ENCODE measurements around the gene LIM2.
"Not testable (repeated sequence)": the region's sequence is repeated elsewhere in the genome, so short reads cannot be mapped to it uniquely, and the experiment has no call there.

The LIM2 gene, protein sequence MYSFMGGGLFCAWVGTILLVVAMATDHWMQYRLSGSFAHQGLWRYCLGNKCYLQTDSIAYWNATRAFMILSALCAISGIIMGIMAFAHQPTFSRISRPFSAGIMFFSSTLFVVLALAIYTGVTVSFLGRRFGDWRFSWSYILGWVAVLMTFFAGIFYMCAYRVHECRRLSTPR

DNA sequence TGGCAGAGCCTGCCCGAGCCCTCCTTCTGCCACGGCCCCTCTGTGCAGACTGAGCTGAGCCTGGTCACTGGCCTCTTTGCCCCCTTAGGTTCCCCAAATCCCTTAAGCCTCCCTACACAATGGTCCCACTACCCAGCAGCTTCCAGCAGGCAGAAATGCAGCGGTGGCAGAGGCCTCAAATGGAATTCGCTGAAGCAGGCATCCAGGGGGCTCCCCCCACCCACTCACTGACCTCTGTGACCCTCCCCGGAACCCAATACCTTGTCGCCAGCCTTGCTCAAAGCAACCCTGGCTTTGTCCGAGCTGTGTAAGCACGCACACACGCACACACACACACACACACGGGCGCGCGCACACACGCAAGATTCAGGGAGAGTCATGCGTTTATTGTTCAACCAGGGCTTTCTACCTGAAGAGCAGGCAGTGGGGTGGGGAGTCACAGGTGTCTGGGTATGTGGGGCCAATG is at the start of gene LIM2:
Gene LIM2 (minus strand): TSS at position 51 of the 466 bp plus-strand sequence. CDS start 531 bp downstream, outside the sequence.
- no peak for DNase-seq (ENCODE audit: low read depth in 4 of 4, low spot score in 1 of 4)

DNA sequence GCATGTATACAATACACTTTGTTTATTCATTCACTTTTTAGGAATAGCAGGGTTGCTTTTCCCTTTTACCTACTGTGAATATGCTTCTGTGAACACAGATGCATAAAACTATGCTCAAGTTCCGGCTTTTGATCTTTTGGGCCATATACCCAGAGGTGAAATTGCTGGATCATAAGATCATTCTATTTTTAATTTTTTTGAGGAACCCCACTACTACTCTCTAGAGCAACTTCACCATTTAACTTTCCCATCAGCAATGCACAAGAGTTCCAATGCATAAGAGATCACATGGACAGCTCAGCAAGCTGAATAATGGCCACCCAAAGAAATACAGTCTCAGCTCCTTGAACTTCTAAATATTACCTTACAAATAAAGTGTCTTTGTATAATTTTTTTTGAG is 46.7 kb upstream of the LIM2 start:
- no peak for DNase-seq (ENCODE audit: low read depth in 4 of 4, low spot score in 1 of 4)

DNA sequence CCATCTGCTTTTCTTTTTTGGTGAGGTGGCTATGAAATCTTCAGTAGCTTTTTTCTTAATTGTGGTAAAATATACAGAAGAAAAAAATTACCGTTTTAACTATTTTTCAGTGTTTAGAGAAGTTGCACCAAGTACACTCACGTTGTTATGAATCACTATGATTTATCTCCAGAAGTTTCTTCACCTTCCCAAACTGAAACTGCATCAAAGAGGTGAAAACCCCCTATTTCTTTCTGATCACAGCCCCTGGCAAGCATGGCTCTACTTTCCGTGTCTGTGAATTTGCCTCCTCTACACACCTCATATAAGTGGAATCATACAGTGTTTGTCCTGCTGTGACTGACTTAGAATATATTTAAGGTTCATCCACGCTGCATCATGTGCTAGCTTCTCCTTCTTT is 45.3 kb upstream of the LIM2 start:
- no peak for DNase-seq (ENCODE audit: low read depth in 4 of 4, low spot score in 1 of 4)

DNA sequence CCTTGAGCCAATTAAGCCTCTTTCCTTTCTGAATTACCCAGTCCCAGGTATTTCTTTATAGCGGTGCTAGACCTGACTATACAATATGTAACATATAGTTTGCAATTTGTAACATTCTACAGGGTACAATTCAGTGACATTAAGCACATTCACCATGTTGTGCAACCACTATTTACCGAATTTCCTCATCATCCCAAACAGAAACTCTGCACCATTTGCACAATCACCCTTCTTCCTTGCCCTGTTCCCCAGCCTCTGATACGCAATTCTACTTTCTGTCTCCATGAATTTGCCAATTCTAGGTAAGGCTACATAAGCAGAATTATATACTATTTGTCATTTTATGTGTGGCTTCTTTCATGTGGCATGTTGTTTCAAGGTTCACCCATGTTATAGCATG is 43.4 kb upstream of the LIM2 start:
- DNase-seq (ENCODE audit: low read depth in 4 of 4, low spot score in 1 of 4): no peak

DNA sequence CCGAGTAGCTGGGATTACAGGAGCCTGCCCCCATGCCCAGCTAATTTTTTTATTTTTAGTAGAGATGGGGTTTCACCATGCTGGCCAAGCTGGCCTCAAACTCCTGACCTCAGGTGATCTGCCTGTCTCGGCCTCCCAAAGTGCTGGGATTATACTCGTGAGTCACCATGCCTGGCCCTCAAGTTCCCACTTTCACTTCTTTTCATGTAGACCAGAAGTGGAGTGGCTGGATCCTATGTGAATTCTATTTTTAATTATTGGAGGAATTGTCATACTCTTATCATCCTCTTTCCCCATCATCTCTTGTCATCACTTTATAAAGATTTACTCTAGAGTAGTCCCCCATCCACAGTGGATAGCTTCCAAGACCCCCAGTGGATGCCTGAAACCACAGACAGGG is 42.4 kb upstream of the LIM2 start:
- no peak for DNase-seq (ENCODE audit: low read depth in 4 of 4, low spot score in 1 of 4)

DNA sequence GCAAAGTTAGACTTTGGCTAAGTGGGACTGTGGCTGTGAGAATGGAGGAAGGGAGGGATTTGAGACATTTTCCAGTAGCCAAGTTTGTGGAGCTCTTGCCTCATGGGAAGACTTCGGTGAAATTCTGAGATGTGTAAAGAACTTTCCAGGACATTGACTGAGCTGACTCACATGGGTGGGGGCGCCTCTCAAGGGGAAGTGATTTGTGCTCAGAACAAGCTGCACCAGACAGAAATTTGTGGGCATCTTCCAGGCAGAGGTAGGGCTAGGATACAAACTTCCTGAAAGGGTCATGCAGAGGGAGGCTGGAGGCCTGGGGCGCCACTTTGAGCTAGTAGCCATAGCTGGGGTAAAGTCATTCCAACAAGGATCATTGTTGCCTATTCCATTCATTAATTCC is 39.4 kb upstream of the LIM2 start:
- no peak for DNase-seq (ENCODE audit: low read depth in 4 of 4, low spot score in 1 of 4)

DNA sequence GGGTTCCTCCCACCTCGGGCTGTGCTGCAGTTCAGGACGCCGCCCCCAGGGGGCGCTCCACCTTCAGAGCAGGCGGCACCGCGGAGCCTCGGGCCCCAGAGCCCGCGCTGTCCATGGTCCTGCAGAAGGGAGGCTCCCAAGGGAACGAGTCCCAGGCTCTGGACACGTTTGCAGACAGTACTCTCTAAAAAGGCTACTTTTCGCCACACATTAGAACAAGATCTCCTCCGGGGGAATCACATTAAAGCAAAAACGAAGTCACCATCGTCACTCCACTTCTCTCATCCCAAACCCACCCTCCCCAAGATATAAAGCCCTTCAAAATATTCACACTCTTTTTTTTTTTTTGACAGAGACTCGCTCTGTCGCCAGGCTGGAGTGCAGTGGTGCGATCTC is 34.3 kb upstream of the LIM2 start:
- DNase-seq (ENCODE audit: low read depth in 4 of 4, low spot score in 1 of 4): peak; percentile 83 to 94 (median 86)

DNA sequence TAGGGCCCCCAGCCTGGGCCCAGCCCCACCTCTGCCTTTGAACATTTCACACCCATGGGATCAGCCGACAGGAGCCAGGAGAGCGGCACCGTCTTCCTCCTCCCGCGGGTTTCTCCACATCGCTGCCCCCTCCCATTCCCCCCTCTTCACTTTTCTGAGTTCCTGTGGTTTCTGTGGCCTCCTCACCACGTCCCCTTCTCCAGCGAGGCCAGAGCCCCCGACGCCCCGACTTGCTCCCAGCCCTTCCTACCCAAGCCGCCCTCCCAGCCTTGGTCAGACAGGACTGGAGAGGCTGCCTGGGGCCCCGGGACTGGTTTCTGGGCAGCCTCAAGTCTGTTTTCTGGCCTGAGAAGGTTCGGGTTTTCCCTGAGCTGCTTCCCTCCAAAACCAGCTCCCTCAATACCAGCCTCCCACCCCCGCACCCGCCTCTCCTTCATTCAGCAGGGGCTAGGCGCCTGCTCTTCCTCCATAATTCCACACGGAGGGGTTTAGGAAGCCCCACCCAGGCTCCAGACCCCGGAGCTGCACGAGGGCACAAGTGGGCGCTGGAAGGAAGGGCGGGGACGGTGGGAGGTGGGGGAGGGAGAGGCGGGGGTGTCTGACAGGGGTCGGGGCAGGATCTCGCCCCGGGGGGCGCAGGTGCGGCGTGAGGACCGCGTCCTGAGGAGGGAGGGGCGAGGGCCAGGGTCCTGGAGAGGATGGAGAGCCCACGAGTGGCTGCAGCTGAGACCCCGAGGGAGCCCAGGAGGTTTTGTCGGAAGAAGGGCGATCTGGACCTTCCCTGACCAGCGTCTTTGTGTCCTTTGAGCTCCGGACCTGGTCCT is 33.7 kb upstream of the LIM2 start:
- DNase-seq (ENCODE audit: low read depth in 4 of 4, low spot score in 1 of 4): no peak

DNA sequence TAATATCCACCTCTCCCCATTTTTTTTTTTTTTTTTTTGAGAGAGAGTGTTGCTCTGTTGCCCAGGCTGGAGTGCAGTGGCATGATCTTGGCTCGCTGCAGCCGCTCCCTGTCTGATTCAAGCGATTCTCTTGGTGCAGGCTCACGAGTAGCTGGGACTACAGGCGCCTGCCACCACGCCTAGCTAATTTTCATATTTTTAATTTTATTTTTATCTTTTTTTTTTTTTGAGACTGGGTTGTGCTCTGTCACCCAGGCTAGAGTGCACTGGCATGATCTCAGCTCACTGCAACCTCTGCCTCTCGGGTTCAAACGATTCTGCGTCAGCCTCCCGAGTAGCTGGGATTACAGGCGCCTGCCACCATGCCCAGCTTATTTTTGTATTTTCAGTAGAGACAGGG is 32.7 kb upstream of the LIM2 start:
- DNase-seq (ENCODE audit: low read depth in 4 of 4, low spot score in 1 of 4): not testable (repeated sequence)

DNA sequence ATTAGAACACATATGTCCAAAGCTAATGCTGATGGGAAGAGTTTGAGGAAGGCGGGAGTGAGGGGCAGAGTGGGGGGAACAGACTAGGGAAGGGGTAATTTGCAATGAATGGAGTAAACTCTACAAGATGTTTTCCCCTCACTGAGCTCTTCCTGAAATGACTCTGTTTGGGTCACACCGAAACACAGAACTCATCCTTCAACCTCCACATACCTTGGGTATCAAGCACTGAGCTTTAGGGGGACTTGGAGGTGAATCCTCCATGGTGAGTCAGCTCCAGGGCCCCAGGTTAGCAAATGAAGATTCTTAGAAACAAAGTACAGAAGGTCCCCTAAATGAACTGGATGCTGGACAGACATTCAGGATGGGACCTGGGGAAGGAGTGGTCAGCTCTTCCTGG is 30.9 kb upstream of the LIM2 start:
- no peak for DNase-seq (ENCODE audit: low read depth in 4 of 4, low spot score in 1 of 4)

DNA sequence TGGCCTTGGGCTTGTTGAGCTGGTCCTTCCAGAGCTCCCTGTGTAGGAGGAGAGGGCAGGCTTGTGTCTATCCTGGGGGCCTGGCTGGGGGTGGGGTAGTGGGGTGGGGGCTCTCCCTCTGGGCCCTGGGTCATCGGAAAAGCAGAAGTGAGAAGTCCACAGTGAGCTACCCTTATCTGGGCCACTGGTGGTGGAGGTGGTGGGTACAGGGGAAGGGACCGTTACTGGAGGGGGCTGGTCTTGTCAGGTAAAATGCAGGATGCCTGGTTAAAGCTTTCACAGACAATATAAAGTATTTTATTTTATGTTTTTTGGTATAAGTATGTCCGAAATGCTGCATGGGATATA is 30.0 kb upstream of the LIM2 start:
- no peak for DNase-seq (ENCODE audit: low read depth in 4 of 4, low spot score in 1 of 4)

DNA sequence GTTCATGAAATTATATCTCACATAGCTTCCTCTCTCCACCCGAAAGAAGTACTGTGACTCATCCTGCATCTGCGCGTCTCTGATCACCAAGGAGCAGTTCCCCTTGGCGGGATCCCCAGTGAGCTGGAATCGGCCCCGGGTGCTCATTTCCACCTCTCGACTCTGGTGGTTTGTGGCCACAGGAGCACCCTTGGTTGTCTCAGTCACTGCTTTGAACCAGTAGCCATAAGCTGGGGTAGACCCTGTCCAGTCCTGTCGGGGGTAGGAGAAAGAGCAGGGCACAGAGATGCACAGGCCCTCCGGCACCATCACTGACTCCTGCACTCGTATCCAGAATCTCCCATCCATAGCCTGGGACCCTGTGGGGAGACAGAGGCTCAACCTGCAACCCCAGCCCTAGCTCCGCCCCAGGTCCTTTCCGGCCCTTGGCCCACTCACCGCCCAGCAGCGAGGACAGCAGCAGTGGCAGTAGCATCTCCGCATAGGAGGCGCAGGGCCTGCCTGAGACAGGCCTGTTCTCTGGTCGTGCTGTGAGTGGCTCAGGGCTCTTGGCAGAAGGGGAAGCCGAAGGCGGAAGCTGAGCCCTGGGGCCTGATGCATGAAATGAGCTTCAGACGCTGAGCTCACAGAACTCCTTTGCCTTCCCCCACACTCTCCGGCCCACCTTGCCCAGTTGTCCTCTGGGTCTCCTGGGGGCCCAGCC is 29.5 kb upstream of the LIM2 start, which contains the start of gene SIGLEC10:
Gene SIGLEC10 (minus strand): TSS at position 536 of the 703 bp plus-strand sequence. CDS start 61 bp downstream, at position 475.
- peak in 1 of 4 experiments; percentile 40 for DNase-seq (ENCODE audit: low read depth in 4 of 4, low spot score in 1 of 4)

DNA sequence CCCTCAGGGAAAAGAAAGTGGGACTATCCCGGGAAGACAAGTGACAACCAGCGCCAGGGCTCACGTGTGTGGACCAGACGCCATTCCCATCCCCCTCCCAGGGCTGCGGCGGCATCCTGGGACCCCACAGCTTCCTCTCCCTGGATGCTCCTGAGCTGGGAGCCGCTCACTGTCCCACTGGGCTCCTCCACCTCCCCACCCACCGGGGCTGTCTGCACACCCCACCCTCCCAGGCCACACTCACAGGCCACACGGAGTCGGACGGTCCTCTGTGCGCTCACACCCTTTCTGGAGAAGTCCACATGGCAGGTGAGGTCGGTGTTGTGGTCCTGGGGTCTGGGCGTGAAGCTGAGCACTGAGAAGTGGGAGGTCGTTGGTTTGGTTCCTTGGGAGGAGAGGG is 28.6 kb upstream of the LIM2 start:
- DNase-seq (ENCODE audit: low read depth in 4 of 4, low spot score in 1 of 4): not testable (repeated sequence)

DNA sequence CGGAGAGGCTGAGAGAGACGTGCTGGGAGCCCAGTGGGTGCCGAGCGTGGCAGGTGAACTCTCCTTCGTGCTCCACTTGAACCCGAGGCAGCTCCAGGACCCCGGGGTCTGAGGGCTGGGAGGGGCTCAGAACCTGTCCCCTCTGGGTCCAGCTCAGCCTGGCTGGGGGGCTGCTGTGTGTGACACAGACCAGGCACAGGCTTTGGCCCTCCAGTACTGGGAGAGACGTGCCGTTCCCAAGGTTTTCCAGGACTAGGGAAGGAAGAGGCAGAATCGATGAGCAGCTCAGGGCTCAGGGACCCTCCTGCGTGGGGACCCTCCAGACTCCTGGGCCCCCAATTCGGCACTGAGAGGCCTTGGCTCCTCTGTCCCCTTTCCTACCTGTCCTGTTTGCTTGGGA is 27.4 kb upstream of the LIM2 start:
- no peak for DNase-seq (ENCODE audit: low read depth in 4 of 4, low spot score in 1 of 4)

DNA sequence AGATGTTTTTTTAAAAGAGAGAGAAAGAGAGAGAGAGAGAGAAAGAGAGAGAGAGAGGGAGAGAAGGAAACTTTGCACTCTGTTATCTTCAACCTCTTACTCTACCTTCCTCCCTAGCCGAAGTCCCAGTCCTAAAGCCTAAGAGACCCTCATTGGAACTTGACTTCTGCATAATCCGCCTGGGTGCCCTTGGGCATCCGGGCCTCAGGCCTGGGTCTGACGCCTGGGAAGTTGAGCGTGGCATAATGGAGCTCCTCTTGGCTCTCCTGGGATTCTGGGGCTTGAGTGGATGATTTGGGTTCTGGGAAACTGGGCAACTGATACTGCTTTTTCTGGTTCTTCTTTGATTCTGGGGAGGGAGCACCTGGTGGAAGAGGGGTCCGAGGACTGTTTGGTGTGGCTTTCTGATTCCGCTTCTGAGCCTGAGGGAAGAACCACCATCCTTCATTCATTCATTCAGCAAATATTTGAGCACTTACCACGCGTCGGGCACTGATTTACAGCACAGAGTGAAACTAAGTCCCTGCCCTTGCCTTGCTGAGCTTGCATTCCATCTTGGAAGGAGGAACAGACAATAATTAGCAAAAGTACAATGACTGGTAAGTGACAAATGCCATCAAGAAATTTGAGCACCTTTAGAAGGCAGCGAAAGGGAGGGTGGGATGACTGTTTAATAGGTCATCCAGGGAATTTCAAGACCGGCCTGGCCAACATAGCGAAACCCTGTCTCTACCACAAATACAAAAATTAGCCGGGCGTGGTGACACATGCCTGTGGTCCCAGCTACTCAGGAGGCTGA is 23.4 kb upstream of the LIM2 start:
- DNase-seq (ENCODE audit: low read depth in 4 of 4, low spot score in 1 of 4): no peak

DNA sequence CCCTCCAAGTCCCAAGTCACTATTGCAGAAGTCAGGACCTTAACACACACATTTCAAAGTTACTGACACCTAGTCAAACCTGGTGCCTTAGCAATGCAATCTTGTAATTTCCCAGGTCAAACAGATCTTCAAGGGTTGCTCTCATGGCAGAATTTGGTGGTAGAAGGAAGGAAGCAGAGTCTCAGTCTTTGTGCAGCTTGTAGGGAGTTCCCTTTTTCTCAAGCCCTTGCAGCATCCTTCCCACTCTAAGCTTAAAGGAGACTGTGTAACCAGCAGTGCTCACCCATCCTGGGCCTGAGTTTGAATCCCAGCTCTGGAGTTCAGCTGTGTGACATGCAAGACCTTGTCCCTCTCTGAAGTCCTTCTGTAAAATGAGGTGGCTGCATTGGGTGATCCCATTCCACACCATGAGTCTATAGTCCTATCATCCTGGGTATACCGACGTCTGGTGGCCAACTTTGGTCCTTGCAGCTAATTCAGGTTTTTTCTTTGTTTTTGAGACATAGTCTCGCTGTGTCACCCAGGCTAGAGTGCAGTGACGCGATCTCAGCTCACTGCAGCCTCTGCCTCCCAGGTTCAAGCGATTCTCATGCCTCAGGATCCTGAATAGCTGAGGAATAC is 19.8 kb upstream of the LIM2 start:
- no peak for DNase-seq (ENCODE audit: low read depth in 4 of 4, low spot score in 1 of 4)

DNA sequence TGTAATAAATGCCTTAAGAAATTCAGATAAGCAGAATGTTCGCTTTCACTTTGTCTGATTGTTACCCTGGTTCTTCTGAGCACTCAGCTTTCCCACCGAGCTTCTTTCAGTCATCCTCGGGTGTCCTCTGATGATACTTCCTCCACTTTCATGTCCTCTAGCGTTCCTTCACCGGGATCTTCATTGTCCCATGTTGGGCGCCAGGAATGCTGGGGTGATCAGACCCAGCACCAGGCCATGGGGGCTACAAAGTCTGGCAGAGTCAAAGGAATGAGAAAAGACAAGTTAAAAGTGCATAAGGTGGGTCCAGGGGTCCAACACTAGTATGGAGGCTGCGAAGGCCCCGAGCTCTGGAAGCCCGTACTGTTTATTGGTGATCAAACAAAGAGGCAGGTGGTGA is 14.3 kb upstream of the LIM2 start:
- DNase-seq (ENCODE audit: low read depth in 4 of 4, low spot score in 1 of 4): no peak

DNA sequence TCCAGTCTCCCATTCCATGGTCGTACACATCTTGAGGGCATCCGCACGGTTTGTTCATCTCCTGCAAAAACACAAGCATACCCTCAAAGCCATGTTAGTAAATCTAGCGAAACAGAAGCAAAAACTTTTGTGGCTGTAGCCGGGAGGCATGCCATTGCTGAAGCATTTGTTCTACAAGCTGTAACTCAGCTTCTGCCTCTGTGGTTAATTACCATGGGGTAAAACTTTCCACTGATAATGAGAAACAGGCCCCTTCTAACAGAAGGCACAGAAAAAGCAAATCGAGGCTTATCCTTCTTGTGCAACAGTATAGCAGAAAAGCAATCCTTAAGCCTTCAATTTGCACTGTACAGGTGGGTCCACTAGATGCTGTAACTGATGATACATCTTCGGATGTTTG is 12.2 kb upstream of the LIM2 start:
- not testable (repeated sequence) for DNase-seq (ENCODE audit: low read depth in 4 of 4, low spot score in 1 of 4)

DNA sequence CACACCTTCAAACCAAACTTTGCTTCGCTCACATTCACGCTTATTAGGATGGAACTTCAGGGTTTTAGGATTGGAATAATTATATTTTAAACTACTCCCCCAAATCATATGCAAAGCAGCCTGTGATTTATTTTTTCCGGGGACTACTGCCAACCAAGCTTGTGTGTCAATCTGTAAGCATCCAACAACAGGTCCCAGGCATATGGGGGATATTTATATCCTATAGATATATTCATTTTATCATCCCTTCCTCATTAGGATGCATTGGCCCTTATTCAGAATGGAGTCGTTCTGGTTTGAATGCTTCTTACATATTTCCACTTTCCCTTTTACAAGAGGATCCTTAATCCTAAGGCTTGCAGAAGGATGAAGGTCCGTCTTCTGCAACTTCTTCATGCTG is 11.5 kb upstream of the LIM2 start:
- no peak for DNase-seq (ENCODE audit: low read depth in 4 of 4, low spot score in 1 of 4)

DNA sequence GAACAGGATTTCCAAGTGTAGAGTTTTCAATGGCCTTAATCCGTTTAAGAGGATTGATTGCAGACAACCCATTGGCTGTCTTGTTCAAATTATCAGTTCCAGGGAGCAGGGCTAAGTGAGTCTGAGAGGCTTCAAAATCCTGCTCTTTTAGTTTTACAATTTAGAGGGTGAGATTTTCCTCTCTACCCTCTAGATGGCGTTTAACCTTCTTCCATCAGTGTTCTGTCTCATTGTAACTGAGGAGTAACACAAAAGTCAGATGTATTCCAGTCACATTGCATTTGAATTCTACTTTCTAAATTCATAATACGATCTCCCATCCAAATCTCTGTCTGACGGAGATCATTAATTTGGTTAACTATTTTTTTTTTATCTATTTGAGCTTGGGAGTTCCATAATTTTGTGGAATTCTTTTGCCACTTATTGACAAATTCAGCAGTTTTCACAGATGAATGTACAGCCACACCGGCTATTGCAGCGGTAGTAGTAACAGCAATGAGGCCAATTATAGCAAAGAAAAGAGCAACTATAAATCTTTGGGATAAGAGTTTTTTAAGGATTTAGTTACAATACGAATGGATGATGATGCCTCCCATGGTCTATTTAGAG is 10.4 kb upstream of the LIM2 start:
- no peak for DNase-seq (ENCODE audit: low read depth in 4 of 4, low spot score in 1 of 4)
